Measurements from ENCODE around the gene TENM3. TPM values are rescaled to one million over a fixed set of nuclear protein-coding genes. Genes with fewer than 3 reads are reported as not detected.

Gene TENM3
- total RNA-seq, 2 experiments from 2014 or later, result not detected

DNA sequence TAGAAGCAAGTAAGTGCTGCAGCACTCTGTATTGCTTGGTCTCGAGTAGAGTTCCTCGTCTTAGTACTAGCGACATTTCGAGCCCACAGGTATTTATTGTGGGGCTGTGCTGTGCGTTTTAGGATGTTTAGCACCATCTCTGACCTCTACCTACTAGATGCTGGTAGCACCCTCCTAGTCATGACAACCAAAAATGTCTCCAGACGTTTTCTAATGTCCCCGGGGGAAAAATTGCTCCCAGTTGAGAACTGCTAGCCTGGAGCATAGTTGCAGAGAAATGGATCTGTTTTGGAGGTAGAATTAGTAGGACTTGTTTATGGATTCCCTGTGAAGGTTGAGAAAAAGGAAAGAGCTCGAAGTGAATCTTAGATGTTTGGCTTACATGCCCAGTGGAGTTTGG, 287.2 kb downstream of the TENM3 start:
- ChIA-PET CTCF (ENCODE audit: unreplicated experiment) (no interaction called here), POLR2A (interaction anchor here (0.6 kb wide), 1 partner anchor 377 kb away, joined by 3 read pairs; no protein-coding TSS in a partner anchor)
- no TSS peak for BruUV-seq (replicated peaks)

DNA sequence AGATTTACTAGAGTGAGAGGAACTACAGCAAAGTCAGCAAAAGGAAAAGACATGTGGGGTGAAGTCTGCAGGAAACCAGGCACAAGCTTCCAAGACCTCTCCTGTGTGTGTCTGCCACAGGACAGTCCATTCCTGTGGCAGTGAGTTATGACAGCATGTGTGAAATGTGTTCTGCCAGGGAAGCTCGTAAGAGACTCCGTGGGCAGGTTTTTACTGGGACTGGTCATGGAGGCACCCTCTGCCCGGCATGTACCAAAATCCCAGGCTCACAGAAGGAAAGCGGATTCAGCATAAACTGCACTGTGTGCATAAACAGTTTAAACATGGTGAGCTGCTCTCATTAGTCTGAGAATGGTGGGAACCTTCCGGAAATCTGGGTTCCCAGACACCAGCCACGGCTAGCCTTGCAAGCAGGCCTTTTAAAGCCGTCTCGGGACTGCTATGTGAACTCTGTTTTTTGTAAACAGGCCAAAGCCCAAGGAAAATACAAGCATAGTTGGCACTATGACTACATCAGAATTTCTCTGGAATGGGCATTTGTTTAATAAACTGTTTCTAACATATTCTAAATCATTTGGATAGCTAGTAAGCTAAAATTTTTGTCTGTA, 288.5 kb downstream of the TENM3 start:
- Histone ChIP-seq H3K4me1 (ENCODE audit: insufficient read depth, low read length, poor library complexity, severe bottlenecking) (no peaks in the 10 kb centered on the region), H3K36me3 (ENCODE audit: insufficient read depth, low read length) (no peaks in the 10 kb centered on the region), H3K9me2 (ENCODE audit: insufficient read depth, low read length) (no peaks in the 10 kb centered on the region), H3K9me3 (ENCODE audit: low read length) (no peaks in the 10 kb centered on the region), H4K20me1 (ENCODE audit: insufficient read depth, low read length) (no peaks in the 10 kb centered on the region), H3K27ac (ENCODE audit: low read depth, low read length, poor library complexity, severe bottlenecking) (no peak overlapping the region), H2AFZ (ENCODE audit: low read length) (no peak overlapping the region), H3K79me2 (ENCODE audit: insufficient read depth, low read depth, low read length) (no peaks in the 10 kb centered on the region), H3K4me3 (ENCODE audit: low read depth, low read length, poor library complexity, severe bottlenecking) (no peak overlapping the region), H3K4me2 (ENCODE audit: low read length) (no peak overlapping the region)
- no peak for TF ChIP-seq EZH2phosphoT487 (IDR thresholded peaks at IDR 0.05; ENCODE audit: borderline replicate concordance, low read depth, low read length)
- TF ChIP-seq, protein P1, sequence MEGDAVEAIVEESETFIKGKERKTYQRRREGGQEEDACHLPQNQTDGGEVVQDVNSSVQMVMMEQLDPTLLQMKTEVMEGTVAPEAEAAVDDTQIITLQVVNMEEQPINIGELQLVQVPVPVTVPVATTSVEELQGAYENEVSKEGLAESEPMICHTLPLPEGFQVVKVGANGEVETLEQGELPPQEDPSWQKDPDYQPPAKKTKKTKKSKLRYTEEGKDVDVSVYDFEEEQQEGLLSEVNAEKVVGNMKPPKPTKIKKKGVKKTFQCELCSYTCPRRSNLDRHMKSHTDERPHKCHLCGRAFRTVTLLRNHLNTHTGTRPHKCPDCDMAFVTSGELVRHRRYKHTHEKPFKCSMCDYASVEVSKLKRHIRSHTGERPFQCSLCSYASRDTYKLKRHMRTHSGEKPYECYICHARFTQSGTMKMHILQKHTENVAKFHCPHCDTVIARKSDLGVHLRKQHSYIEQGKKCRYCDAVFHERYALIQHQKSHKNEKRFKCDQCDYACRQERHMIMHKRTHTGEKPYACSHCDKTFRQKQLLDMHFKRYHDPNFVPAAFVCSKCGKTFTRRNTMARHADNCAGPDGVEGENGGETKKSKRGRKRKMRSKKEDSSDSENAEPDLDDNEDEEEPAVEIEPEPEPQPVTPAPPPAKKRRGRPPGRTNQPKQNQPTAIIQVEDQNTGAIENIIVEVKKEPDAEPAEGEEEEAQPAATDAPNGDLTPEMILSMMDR (conservative IDR thresholded peaks at IDR 0.05; ENCODE audit: low read length), result no peak
- CTCF ChIA-PET (ENCODE audit: unreplicated experiment), result no interaction called here
- POLR2A ChIA-PET, result interaction anchor here (1.1 kb wide), 1 partner anchor 10 kb away, joined by 3 read pairs; no protein-coding TSS in a partner anchor
- DNase-seq (ENCODE audit: low spot score), result no peak
- intact Hi-C loops (cut with micrococcal nuclease; ENCODE audit: unreplicated experiment), result no loop called here
- no TSS peak for BruUV-seq (replicated peaks)

More for the DNA sequence above, 287.2 kb downstream of the TENM3 start:
- Histone ChIP-seq H4K20me1 (ENCODE audit: insufficient read depth, low read length) (no peaks in the 10 kb centered on the region), H3K4me1 (ENCODE audit: insufficient read depth, low read length, poor library complexity, severe bottlenecking) (no peaks in the 10 kb centered on the region), H3K9me3 (ENCODE audit: low read length) (no peaks in the 10 kb centered on the region), H3K36me3 (ENCODE audit: insufficient read depth, low read length) (no peaks in the 10 kb centered on the region), H3K9me2 (ENCODE audit: insufficient read depth, low read length) (no peaks in the 10 kb centered on the region), H3K4me3 (ENCODE audit: low read depth, low read length, poor library complexity, severe bottlenecking) (no peak overlapping the region), H2AFZ (ENCODE audit: low read length) (no peak overlapping the region), H3K27ac (ENCODE audit: low read depth, low read length, poor library complexity, severe bottlenecking) (no peak overlapping the region), H3K4me2 (ENCODE audit: low read length) (no peak overlapping the region), H3K79me2 (ENCODE audit: insufficient read depth, low read depth, low read length) (no peaks in the 10 kb centered on the region)
- DNase-seq (ENCODE audit: low spot score), result no peak
- intact Hi-C loops (cut with micrococcal nuclease; ENCODE audit: unreplicated experiment), result no loop called here
- no peak for TF ChIP-seq EZH2phosphoT487 (IDR thresholded peaks at IDR 0.05; ENCODE audit: borderline replicate concordance, low read depth, low read length)
- TF ChIP-seq, protein P1 (conservative IDR thresholded peaks at IDR 0.05; ENCODE audit: low read length), result no peak

DNA sequence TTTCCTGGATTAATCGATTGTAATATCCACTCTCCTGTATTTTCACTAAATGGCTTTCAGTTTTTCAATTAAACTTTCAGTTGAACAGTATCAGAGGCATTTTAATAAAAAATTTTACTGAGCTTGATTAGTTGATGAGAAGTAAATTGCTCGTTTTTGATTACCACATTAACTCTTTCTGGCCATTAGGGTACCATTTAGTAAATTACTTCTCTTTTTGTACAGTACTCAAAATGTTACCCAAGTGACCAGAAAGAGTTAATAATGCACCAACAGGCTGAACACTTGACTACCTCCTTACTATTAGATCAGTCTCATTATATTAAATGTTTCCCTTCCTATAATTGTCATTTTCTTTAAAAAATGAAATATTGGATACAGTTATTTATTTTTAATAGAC, 289.2 kb downstream of the TENM3 start:
- no peak for DNase-seq (ENCODE audit: low spot score)
- Histone ChIP-seq H3K36me3 (ENCODE audit: insufficient read depth, low read length) (no peaks in the 10 kb centered on the region), H2AFZ (ENCODE audit: low read length) (no peak overlapping the region), H3K4me2 (ENCODE audit: low read length) (no peak overlapping the region), H3K4me3 (ENCODE audit: low read depth, low read length, poor library complexity, severe bottlenecking) (no peak overlapping the region), H3K9me3 (ENCODE audit: low read length) (no peaks in the 10 kb centered on the region), H3K4me1 (ENCODE audit: insufficient read depth, low read length, poor library complexity, severe bottlenecking) (no peaks in the 10 kb centered on the region), H4K20me1 (ENCODE audit: insufficient read depth, low read length) (no peaks in the 10 kb centered on the region), H3K27ac (ENCODE audit: low read depth, low read length, poor library complexity, severe bottlenecking) (no peak overlapping the region), H3K9me2 (ENCODE audit: insufficient read depth, low read length) (no peaks in the 10 kb centered on the region), H3K79me2 (ENCODE audit: insufficient read depth, low read depth, low read length) (no peaks in the 10 kb centered on the region)
- intact Hi-C loops (cut with micrococcal nuclease; ENCODE audit: unreplicated experiment), result no loop called here
- CTCF ChIA-PET (ENCODE audit: unreplicated experiment), result no interaction called here
- BruUV-seq (replicated peaks), result no TSS peak
- POLR2A ChIA-PET, result interaction anchor here (1.1 kb wide), 1 partner anchor 9 kb away, joined by 3 read pairs; no protein-coding TSS in a partner anchor
- no peak for TF ChIP-seq EZH2phosphoT487 (IDR thresholded peaks at IDR 0.05; ENCODE audit: borderline replicate concordance, low read depth, low read length)
- TF ChIP-seq, protein P1 (conservative IDR thresholded peaks at IDR 0.05; ENCODE audit: low read length), result no peak

Data from OCI-LY7 (cell line).